Measurements from ENCODE around the gene OR10A3. TPM values are rescaled to one million over a fixed set of nuclear protein-coding genes. Genes with fewer than 3 reads are reported as not detected.
"Not testable (repeated sequence)": the region's sequence is repeated elsewhere in the genome, so short reads cannot be mapped to it uniquely, and the experiment has no call there.

Gene OR10A3, protein sequence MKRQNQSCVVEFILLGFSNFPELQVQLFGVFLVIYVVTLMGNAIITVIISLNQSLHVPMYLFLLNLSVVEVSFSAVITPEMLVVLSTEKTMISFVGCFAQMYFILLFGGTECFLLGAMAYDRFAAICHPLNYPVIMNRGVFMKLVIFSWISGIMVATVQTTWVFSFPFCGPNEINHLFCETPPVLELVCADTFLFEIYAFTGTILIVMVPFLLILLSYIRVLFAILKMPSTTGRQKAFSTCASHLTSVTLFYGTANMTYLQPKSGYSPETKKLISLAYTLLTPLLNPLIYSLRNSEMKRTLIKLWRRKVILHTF
- total RNA-seq, result under 0.01 TPM in 2 replicates

DNA sequence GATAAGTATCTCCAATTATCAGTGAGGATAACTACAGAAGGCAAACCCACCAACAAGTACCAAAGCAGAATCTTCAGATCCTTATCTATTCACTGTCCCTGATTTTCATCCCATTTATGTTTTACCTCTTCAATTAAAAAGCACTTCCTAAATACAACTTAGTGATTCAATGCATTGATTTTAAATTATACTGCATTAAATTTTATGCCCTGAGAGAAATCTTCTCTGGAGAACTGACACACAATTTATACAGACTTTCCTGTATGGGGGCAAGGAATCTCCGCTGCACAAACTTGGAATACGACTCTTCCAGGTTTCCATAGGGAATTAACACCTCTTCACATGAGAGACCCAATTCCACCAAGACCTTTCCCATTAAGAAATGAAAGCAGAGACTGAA, at the start of gene OR10A3:
TSS of gene OR10A3 (minus strand) at position 101 of the 400 bp plus-strand sequence. CDS start 2,188 bp downstream, outside the sequence.
- Histone ChIP-seq H3K4me1 (ENCODE audit: insufficient read depth, low read length) (no peaks in the 10 kb centered on the region), H3K9me3 (ENCODE audit: low read depth, low read length) (peaks cover 6% of the 10 kb centered on the region), H2AFZ (ENCODE audit: low read length) (peak within 1 kb of the TSS; percentile 21), H3K4me3 (ENCODE audit: insufficient read depth, low read length) (no peak within 1 kb of the TSS), H3K27me3 (ENCODE audit: insufficient read depth, low read length) (no peaks in the 10 kb centered on the region), H3K79me2 (ENCODE audit: insufficient read depth, low read length) (no peaks in the 10 kb centered on the region), H3K27ac (ENCODE audit: low read depth, low read length) (no peak within 1 kb of the TSS), H3K36me3 (ENCODE audit: insufficient read depth, low read length) (no peaks in the 10 kb centered on the region), H3K4me2 (ENCODE audit: insufficient read depth, low read length) (no peak within 1 kb of the TSS), H4K20me1 (ENCODE audit: insufficient read depth, low read length) (no peaks in the 10 kb centered on the region)
- no peak for DNase-seq (ENCODE audit: insufficient read length, low spot score, missing footprints)
- TF ChIP-seq, protein P1, sequence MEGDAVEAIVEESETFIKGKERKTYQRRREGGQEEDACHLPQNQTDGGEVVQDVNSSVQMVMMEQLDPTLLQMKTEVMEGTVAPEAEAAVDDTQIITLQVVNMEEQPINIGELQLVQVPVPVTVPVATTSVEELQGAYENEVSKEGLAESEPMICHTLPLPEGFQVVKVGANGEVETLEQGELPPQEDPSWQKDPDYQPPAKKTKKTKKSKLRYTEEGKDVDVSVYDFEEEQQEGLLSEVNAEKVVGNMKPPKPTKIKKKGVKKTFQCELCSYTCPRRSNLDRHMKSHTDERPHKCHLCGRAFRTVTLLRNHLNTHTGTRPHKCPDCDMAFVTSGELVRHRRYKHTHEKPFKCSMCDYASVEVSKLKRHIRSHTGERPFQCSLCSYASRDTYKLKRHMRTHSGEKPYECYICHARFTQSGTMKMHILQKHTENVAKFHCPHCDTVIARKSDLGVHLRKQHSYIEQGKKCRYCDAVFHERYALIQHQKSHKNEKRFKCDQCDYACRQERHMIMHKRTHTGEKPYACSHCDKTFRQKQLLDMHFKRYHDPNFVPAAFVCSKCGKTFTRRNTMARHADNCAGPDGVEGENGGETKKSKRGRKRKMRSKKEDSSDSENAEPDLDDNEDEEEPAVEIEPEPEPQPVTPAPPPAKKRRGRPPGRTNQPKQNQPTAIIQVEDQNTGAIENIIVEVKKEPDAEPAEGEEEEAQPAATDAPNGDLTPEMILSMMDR (IDR thresholded peaks at IDR 0.05; ENCODE audit: extremely low read depth, low read depth, low read length), result no peak

DNA sequence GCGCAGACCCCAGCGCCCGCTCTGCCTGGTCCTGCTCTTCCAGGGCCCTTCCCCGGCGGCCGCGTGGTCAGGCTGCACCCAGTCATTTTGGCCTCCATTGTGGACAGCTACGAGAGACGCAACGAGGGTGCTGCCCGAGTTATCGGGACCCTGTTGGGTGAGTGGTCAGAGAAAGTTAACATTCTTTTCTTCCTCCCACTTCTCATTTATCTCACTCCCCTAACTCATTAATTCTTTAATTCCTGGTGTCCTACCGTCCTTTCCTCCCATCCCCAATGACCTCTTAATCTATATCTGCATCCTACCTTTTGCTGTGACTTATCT, 46.0 kb upstream of the OR10A3 start:
- H3K9me3 ChIP-seq (ENCODE audit: low read depth, low read length); H2AFZ ChIP-seq (ENCODE audit: low read length); DNase-seq (ENCODE audit: insufficient read length, low spot score, missing footprints); H3K27me3 ChIP-seq (ENCODE audit: insufficient read depth, low read length): not testable (repeated sequence)
- Histone ChIP-seq H4K20me1 (ENCODE audit: insufficient read depth, low read length) (peaks cover 22% of the 10 kb centered on the region), H3K4me1 (ENCODE audit: insufficient read depth, low read length) (peaks cover 30% of the 10 kb centered on the region), H3K4me2 (ENCODE audit: insufficient read depth, low read length) (peak overlapping the region; percentile 100), H3K4me3 (ENCODE audit: insufficient read depth, low read length) (peak overlapping the region; percentile 76), H3K79me2 (ENCODE audit: insufficient read depth, low read length) (peaks cover 56% of the 10 kb centered on the region), H3K36me3 (ENCODE audit: insufficient read depth, low read length) (peaks cover 25% of the 10 kb centered on the region), H3K27ac (ENCODE audit: low read depth, low read length) (peak overlapping the region; percentile 46)

DNA sequence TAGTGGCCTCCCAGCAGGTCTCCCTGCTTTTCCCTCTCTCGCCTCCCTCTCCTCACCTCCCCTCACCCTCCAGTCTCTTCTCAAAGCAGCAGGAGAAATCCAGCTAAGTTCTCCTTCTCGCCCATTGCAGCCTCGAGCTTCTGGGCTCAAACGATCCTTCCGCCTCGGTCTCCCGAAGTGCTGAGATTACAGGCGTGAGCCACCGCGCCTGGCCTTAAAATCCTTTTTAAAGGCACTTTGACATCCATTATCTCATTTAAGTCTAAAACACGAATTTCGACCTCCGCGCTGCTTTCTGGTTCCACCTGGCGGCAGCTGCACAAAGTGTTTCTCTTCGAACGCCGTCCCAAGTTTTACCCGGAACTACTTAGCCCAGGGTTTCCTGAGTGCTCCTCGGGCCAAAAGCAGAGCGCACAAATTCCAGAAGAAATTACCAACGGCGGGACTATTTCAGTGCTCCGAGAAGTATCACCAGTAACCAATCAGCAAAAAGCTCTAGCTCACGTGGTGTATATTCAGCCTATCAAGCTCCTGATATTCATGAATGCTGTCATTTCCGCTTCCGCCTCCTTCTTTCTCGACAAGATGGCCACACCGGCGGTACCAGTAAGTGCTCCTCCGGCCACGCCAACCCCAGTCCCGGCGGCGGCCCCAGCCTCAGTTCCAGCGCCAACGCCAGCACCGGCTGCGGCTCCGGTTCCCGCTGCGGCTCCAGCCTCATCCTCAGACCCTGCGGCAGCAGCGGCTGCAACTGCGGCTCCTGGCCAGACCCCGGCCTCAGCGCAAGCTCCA, 45.5 kb upstream of the OR10A3 start, which contains the start of gene EIF3F:
TSS of gene EIF3F (plus strand) at position 570 of the 792 bp plus-strand sequence. CDS start at position 586, 16 bp downstream.
- TF ChIP-seq, protein P1 (IDR thresholded peaks at IDR 0.05; ENCODE audit: extremely low read depth, low read depth, low read length), result peak; percentile 96
- Histone ChIP-seq H2AFZ (ENCODE audit: low read length) (peak within 1 kb of the TSS; percentile 81), H3K27ac (ENCODE audit: low read depth, low read length) (peak within 1 kb of the TSS; percentile 60), H3K4me3 (ENCODE audit: insufficient read depth, low read length) (peak within 1 kb of the TSS; percentile 76), H3K79me2 (ENCODE audit: insufficient read depth, low read length) (peaks cover 50% of the 10 kb centered on the region), H3K27me3 (ENCODE audit: insufficient read depth, low read length) (no peaks in the 10 kb centered on the region), H4K20me1 (ENCODE audit: insufficient read depth, low read length) (peaks cover 22% of the 10 kb centered on the region), H3K4me2 (ENCODE audit: insufficient read depth, low read length) (peak within 1 kb of the TSS; percentile 100), H3K9me3 (ENCODE audit: low read depth, low read length) (no peaks in the 10 kb centered on the region), H3K4me1 (ENCODE audit: insufficient read depth, low read length) (peaks cover 30% of the 10 kb centered on the region), H3K36me3 (ENCODE audit: insufficient read depth, low read length) (peaks cover 20% of the 10 kb centered on the region)
- DNase-seq (ENCODE audit: insufficient read length, low spot score, missing footprints), result peak; percentile 93

DNA sequence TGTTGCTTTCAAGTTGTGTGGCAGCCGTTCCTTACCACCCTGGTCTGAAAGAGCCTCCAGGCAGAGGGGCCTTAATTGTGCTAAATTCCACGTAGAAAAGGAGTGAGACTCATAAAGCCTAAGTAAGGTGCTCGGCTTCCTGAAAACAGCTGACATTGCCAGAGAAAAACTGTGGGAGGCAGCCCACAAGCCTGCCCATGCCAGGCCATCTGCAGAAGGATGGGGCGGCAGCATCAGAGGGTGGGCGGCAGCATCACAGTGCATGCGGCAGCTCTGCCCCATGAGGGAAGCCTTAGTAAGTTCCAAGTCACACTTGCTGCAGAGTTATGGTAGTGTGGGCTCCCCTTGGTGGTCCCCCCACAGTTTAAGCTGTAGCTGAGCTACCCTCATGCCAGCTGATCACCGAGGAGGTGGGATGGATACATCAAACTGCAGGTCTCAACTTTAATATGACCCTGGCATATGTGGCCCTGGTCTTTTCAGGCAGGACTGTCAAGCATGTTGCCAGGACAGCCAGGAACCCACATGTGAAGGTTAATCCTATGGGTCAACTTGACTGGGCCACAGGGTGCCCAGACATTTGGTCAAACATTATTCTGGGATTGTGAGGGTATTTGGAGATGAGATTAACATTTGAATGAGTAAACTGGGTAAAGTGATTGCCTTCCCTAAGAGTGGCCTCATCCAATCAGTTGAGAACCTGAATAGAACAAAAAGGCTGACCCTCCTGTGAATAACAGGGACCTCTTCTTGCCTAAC, 42.5 kb upstream of the OR10A3 start:
- H3K4me2 ChIP-seq (ENCODE audit: insufficient read depth, low read length), result no peak overlapping the region
- no peak for DNase-seq (ENCODE audit: insufficient read length, low spot score, missing footprints)
- peak overlapping the region; percentile 45 for H2AFZ ChIP-seq (ENCODE audit: low read length)
- H3K9me3 ChIP-seq (ENCODE audit: low read depth, low read length), result no peaks in the 10 kb centered on the region
- H3K27me3 ChIP-seq (ENCODE audit: insufficient read depth, low read length), result no peaks in the 10 kb centered on the region
- H3K79me2 ChIP-seq (ENCODE audit: insufficient read depth, low read length), result peaks cover 24% of the 10 kb centered on the region
- H3K4me3 ChIP-seq (ENCODE audit: insufficient read depth, low read length), result no peak overlapping the region
- H3K36me3 ChIP-seq (ENCODE audit: insufficient read depth, low read length), result peaks cover 5% of the 10 kb centered on the region
- TF ChIP-seq, protein P1 (IDR thresholded peaks at IDR 0.05; ENCODE audit: extremely low read depth, low read depth, low read length), result no peak
- peaks cover 12% of the 10 kb centered on the region for H4K20me1 ChIP-seq (ENCODE audit: insufficient read depth, low read length)
- peaks cover 22% of the 10 kb centered on the region for H3K4me1 ChIP-seq (ENCODE audit: insufficient read depth, low read length)
- no peak overlapping the region for H3K27ac ChIP-seq (ENCODE audit: low read depth, low read length)

Measured in osteoblast (primary cell).